K562 (cell line): ENCODE data around the gene TSEN34. TPM values are rescaled to one million over a fixed set of nuclear protein-coding genes. Genes with fewer than 3 reads are reported as not detected.

Experiments used
- ARID2 ChIP-seq: fragments of 450-650 bp; IDR thresholded peaks from 2 replicates; pipeline ENCODE4 v1.6.1; 2017; ENCODE audit warnings: antibody characterized with exemption, mild to moderate bottlenecking
- BRD9 ChIP-seq: fragments of 450-650 bp; IDR thresholded peaks from 2 replicates; pipeline ENCODE4 v1.6.1; 2018; ENCODE audit warnings: low read depth; ENCODE audit not compliant: partially characterized antibody
- CAMTA2 ChIP-seq: fragments of 250-450 bp; sonication (Bioruptor Pico); conservative IDR thresholded peaks from 2 replicates; pipeline ENCODE4 v1.5.1; 2022
- ELF1 ChIP-seq: fragments of 200-800 bp; sonication (Bioruptor generic); IDR thresholded peaks from 2 replicates; pipeline ENCODE4 v1.6.1; 2016; ENCODE audit warnings: missing genetic modification characterization, missing compliant biosample characterization
- ILK ChIP-seq: fragments of 450-650 bp; IDR thresholded peaks from 2 replicates; pipeline ENCODE4 v1.6.1; 2016; ENCODE audit warnings: missing genetic modification characterization, low read depth, mild to moderate bottlenecking, missing compliant biosample characterization, moderate library complexity, borderline replicate concordance
- NCOA1 ChIP-seq: fragments of 450-650 bp; IDR thresholded peaks from 2 replicates; pipeline ENCODE4 v1.6.1; 2016; ENCODE audit warnings: low read depth
- NEUROD1 ChIP-seq: fragments of 150-350 bp; IDR thresholded peaks from 2 replicates; pipeline ENCODE4 v1.6.1; 2014; ENCODE audit warnings: borderline replicate concordance, low read length, low read depth; ENCODE audit not compliant: partially characterized antibody
- NFE2L1 ChIP-seq: fragments of 450-650 bp; IDR thresholded peaks from 2 replicates; pipeline ENCODE4 v1.6.1; 2016; ENCODE audit warnings: missing genetic modification characterization, low read depth, mild to moderate bottlenecking, missing compliant biosample characterization, moderate library complexity, borderline replicate concordance
- PHF8 ChIP-seq: fragments of 200-600 bp; sonication (generic); IDR thresholded peaks from 2 replicates; pipeline ENCODE4 v1.6.1; 2012; ENCODE audit warnings: mixed run types, mild to moderate bottlenecking, inconsistent platforms, low read length, moderate library complexity, borderline replicate concordance
- TCF3 ChIP-seq: sonication (generic); formaldehyde crosslinking; IDR thresholded peaks from 2 replicates; pipeline ENCODE4 v1.4.0; 2020; ENCODE audit warnings: mild to moderate bottlenecking, missing genetic modification reagents
- ZBTB8A ChIP-seq: fragments of 450-650 bp; IDR thresholded peaks from 2 replicates; pipeline ENCODE4 v1.6.1; 2018; ENCODE audit warnings: mild to moderate bottlenecking, moderate library complexity; ENCODE audit not compliant: partially characterized antibody
- ZNF436 ChIP-seq: fragments of 250-450, 450-650 bp; sonication (Bioruptor Pico); formaldehyde crosslinking; IDR thresholded peaks from 2 replicates; pipeline ENCODE4 v1.7.0; 2020; ENCODE audit warnings: mild to moderate bottlenecking
- polyA plus RNA-seq, 8 experiments: library from polyadenylated mRNA; depleted of rRNA in 4 of 8; stranded (reverse) in 5 of 8; unstranded in 3 of 8; fragments of >200 nt; fragmentation: Nextera tagmentation in 2 of 8; fragmentation: Illumina TruSeq in 1 of 8; extraction: Ambion mirVana in 2 of 8; extraction: Trizol in 1 of 8; gene quantifications; 2 replicates each; pipeline versions ENCODE4 v1.2.1 to v1.2.3, GENCODE V29; 2011 to 2014; ENCODE audit warnings: inconsistent platforms in 1 of 8, missing spikeins in 1 of 8
- total RNA-seq, 7 experiments: library from RNA; depleted of rRNA in 6 of 7; stranded (reverse); fragments of >200 nt in 6 of 7; fragmentation: Illumina TruSeq in 2 of 7; extraction: Trizol in 2 of 7; gene quantifications; 2 replicates each; pipeline versions ENCODE4 v1.2.1 to v1.2.3, GENCODE V29; 2011 to 2021; ENCODE audit warnings: low replicate concordance in 1 of 7
- TF ChIP-seq, protein P1 (sequence below): sonication (generic); IDR thresholded peaks from 2 replicates; pipeline ENCODE4 v1.6.1; 2016
- TF ChIP-seq, protein P2 (sequence below): fragments of 450-650 bp; formaldehyde crosslinking; IDR thresholded peaks from 2 replicates; pipeline ENCODE4 v1.4.0; 2020; ENCODE audit warnings: mild to moderate bottlenecking, moderate library complexity
- TF ChIP-seq, protein P3 (sequence below): fragments of 450-650 bp; IDR thresholded peaks from 2 replicates; pipeline ENCODE4 v1.6.1; 2016; ENCODE audit warnings: antibody characterized with exemption
- TF ChIP-seq, protein P4 (sequence below): fragments of 250-450 bp; sonication (Bioruptor Pico); IDR thresholded peaks from 2 replicates; pipeline ENCODE4 v1.4.0; 2020

The TSEN34 gene
- total and polyA plus RNA-seq, 9 of the 15 experiments (the other 6 are each of a cell fraction or from before 2014, with no cell fraction given) = 3.1 to 57.6 (median 29.5) TPM

DNA sequence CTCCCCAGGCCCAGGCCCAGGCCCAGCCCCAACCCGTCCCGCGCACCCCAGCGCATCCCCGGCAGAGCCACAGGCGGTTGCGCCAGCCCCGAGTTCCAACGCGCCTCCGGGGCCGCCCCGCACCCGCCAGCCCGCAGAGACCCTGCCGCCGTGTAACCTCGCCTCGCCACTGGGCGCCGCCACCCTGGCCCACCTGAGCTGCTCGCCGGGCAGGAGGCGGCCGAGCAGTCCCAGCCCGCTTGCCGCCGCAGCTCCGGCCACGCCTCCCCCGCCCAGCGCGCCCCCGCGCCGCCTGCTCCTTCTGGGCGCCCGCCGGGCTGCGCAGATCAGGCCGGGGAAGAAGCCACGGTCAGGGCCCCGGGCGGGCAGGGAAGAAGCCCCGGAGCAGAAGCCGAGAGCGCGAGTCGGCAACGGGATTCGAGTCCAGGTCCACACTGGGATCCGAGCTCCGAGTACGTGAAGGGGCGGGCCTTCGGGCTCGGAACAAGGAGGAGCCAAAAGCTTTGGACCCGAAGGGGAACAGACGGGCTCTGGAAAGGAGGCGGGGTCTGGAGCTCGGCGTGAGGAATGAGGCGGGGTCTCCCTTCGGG, 1.9 kb upstream of the TSEN34 start, which contains the start of gene MBOAT7 (continued):
- TF ChIP-seq, protein P1, sequence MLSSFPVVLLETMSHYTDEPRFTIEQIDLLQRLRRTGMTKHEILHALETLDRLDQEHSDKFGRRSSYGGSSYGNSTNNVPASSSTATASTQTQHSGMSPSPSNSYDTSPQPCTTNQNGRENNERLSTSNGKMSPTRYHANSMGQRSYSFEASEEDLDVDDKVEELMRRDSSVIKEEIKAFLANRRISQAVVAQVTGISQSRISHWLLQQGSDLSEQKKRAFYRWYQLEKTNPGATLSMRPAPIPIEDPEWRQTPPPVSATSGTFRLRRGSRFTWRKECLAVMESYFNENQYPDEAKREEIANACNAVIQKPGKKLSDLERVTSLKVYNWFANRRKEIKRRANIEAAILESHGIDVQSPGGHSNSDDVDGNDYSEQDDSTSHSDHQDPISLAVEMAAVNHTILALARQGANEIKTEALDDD = no peak
- no peak for TF ChIP-seq ZBTB8A
- no peak for TF ChIP-seq CAMTA2 (CRISPR knock-in tag)
- no peak for TF ChIP-seq ZNF436 (CRISPR knock-in tag)
- no peak for TF ChIP-seq BRD9
- TF ChIP-seq ILK (tag) = no peak
- TF ChIP-seq, protein P2, sequence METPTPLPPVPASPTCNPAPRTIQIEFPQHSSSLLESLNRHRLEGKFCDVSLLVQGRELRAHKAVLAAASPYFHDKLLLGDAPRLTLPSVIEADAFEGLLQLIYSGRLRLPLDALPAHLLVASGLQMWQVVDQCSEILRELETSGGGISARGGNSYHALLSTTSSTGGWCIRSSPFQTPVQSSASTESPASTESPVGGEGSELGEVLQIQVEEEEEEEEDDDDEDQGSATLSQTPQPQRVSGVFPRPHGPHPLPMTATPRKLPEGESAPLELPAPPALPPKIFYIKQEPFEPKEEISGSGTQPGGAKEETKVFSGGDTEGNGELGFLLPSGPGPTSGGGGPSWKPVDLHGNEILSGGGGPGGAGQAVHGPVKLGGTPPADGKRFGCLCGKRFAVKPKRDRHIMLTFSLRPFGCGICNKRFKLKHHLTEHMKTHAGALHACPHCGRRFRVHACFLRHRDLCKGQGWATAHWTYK (CRISPR knock-in tag) = peak; percentile 50; the same call in 1 of the 2 replicates
- TF ChIP-seq NEUROD1 = peak; percentile 80
- TF ChIP-seq PHF8 = peak; percentile 76; the same call in 1 of the 2 replicates
- TF ChIP-seq NFE2L1 (tag) = no peak
- TF ChIP-seq, protein P3, sequence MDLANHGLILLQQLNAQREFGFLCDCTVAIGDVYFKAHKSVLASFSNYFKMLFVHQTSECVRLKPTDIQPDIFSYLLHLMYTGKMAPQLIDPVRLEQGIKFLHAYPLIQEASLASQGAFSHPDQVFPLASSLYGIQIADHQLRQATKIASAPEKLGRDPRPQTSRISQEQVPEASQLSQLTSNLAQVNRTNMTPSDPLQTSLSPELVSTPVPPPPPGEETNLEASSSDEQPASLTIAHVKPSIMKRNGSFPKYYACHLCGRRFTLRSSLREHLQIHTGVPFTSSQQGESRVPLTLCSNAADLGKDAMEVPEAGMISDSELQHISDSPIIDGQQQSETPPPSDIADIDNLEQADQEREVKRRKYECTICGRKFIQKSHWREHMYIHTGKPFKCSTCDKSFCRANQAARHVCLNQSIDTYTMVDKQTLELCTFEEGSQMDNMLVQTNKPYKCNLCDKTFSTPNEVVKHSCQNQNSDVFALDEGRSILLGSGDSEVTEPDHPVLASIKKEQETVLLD = no peak
- TF ChIP-seq ARID2 = no peak
- no peak for TF ChIP-seq ELF1 (tag)
- no peak; the same call in 1 of the 2 replicates for TF ChIP-seq TCF3 (CRISPR knock-in tag)
- TF ChIP-seq, protein P4, sequence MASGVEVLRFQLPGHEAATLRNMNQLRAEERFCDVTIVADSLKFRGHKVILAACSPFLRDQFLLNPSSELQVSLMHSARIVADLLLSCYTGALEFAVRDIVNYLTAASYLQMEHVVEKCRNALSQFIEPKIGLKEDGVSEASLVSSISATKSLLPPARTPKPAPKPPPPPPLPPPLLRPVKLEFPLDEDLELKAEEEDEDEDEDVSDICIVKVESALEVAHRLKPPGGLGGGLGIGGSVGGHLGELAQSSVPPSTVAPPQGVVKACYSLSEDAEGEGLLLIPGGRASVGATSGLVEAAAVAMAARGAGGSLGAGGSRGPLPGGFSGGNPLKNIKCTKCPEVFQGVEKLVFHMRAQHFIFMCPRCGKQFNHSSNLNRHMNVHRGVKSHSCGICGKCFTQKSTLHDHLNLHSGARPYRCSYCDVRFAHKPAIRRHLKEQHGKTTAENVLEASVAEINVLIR (CRISPR knock-in tag) = no peak
- TF ChIP-seq NCOA1 = no peak
